Measurements from ENCODE around the gene OSBP.
A peak's percentile ranks its signal among the peaks of the same experiment; 100 is the strongest.
"Not testable (repeated sequence)": the region's sequence is repeated elsewhere in the genome, so short reads cannot be mapped to it uniquely, and the experiment has no call there.

Gene OSBP

GRCh38 chr11:59615637-59616395 is at the start of gene OSBP:
Gene OSBP (minus strand): TSS chr11:59615774. CDS start chr11:59615664, 110 bp downstream.
- peak; percentile 97 for DNase-seq (ENCODE audit: low read depth)

- DNase-seq (ENCODE audit: low read depth): no peak
Measured at GRCh38 chr11:59660621-59661020, 45.0 kb upstream of the OSBP start.

- DNase-seq (ENCODE audit: low read depth): no peak
Measured at GRCh38 chr11:59659981-59660380, 44.4 kb upstream of the OSBP start.

GRCh38 chr11:59658036-59658435 is 42.5 kb upstream of the OSBP start:
- DNase-seq (ENCODE audit: low read depth): no peak

- DNase-seq (ENCODE audit: low read depth): no peak
Measured at GRCh38 chr11:59654893-59655292, 39.3 kb upstream of the OSBP start.

GRCh38 chr11:59647245-59647980 is 31.8 kb upstream of the OSBP start:
- DNase-seq (ENCODE audit: low read depth): no peak

- DNase-seq (ENCODE audit: low read depth): no peak
Measured at GRCh38 chr11:59644528-59644927, 29.0 kb upstream of the OSBP start.

GRCh38 chr11:59643390-59643789 is 27.8 kb upstream of the OSBP start:
- DNase-seq (ENCODE audit: low read depth): no peak

- DNase-seq (ENCODE audit: low read depth): no peak
Measured at GRCh38 chr11:59641156-59641555, 25.6 kb upstream of the OSBP start.

- DNase-seq (ENCODE audit: low read depth): no peak
Measured at GRCh38 chr11:59630493-59630892, 14.9 kb upstream of the OSBP start.

GRCh38 chr11:59629996-59630395 is 14.4 kb upstream of the OSBP start:
- DNase-seq (ENCODE audit: low read depth): no peak

- not testable (repeated sequence) for DNase-seq (ENCODE audit: low read depth)
Measured at GRCh38 chr11:59626969-59627368, 11.4 kb upstream of the OSBP start.

- no peak for DNase-seq (ENCODE audit: low read depth)
Measured at GRCh38 chr11:59625703-59626102, 10.1 kb upstream of the OSBP start.

- no peak for DNase-seq (ENCODE audit: low read depth)
Measured at GRCh38 chr11:59617876-59618275, 2.3 kb upstream of the OSBP start.

GRCh38 chr11:59616396-59616982 is 915 bp upstream of the OSBP start:
- no peak for DNase-seq (ENCODE audit: low read depth)

- peak; percentile 46 for DNase-seq (ENCODE audit: low read depth)
Measured at GRCh38 chr11:59615120-59615636, 396 bp downstream of the OSBP start.

GRCh38 chr11:59614277-59615119 is 1.1 kb downstream of the OSBP start:
- no peak for DNase-seq (ENCODE audit: low read depth)

GRCh38 chr11:59611570-59612565 is 3.7 kb downstream of the OSBP start:
- no peak for DNase-seq (ENCODE audit: low read depth)

GRCh38 chr11:59610289-59610688 is 5.3 kb downstream of the OSBP start:
- DNase-seq (ENCODE audit: low read depth): no peak

GRCh38 chr11:59607703-59608454 is 7.7 kb downstream of the OSBP start:
- DNase-seq (ENCODE audit: low read depth): no peak
